Activated CD8-positive, alpha-beta memory T cell treated with anti-CD3 and anti-CD28 coated beads for 36 hours (primary cell): ENCODE results near the gene PJVK. TPM values are rescaled to one million over a fixed set of nuclear protein-coding genes. Genes with fewer than 3 reads are reported as not detected.
"Not testable (repeated sequence)": the region's sequence is repeated elsewhere in the genome, so short reads cannot be mapped to it uniquely, and the experiment has no call there.

ENCODE experiments used
- CTCF ChIA-PET: fragments of 350-600 bp; sonication (Branson Sonifier 250); formaldehyde crosslinking; loops from one replicate; lab custom pipeline; 2021; ENCODE audit warnings: antibody characterized with exemption; lab: Charles Lee
- POLR2A ChIA-PET: fragments of 350-600 bp; sonication (Branson Sonifier 250); formaldehyde crosslinking; loops from one replicate; lab custom pipeline; 2021; ENCODE audit warnings: antibody characterized with exemption; lab: Charles Lee
- total RNA-seq, 2 experiments: library from RNA; stranded (reverse); gene quantifications; one replicate each; pipeline ENCODE4 v1.2.3, GENCODE V29; 2021

Gene PJVK
- total RNA-seq, 2 experiments from 2014 or later = 1.5 to 2.4 TPM

GRCh38 chr2:178425255-178425827 is 25.8 kb upstream of the PJVK start:
- ChIA-PET CTCF (interaction anchor here (0.7 kb wide), 1 partner anchor 128 kb away, joined by 3 read pairs; no protein-coding TSS in a partner anchor), POLR2A (no interaction called here)

- ChIA-PET CTCF (no interaction called here), POLR2A (no interaction called here)
These were observed 24.8 kb upstream of the PJVK start for GRCh38 chr2:178426388-178426787.

GRCh38 chr2:178427458-178427857 is 23.7 kb upstream of the PJVK start:
- CTCF ChIA-PET = no interaction called here
- POLR2A ChIA-PET = no interaction called here

GRCh38 chr2:178428396-178428806 is 22.8 kb upstream of the PJVK start:
- ChIA-PET POLR2A (no interaction called here), CTCF (no interaction called here)

DNA sequence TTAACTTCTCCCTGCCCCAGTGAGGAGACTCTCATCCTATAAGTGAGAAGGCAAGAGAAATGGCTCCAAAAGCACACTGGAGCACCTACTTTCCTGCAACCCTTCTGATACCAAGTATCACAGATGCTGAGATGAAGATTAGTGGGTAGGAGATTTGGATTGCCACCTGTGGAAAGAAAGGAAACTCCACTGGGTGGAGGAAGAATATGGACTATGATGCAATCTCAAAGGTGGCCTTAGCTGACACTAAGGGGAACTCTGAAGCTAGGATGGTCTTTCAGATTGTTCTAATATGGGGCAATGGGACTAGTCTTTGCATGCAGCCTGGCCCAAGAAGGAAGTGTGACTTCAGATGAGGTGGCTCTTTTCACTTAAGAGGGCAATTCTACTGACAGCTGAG is 21.8 kb upstream of the PJVK start:
- POLR2A ChIA-PET = no interaction called here

DNA sequence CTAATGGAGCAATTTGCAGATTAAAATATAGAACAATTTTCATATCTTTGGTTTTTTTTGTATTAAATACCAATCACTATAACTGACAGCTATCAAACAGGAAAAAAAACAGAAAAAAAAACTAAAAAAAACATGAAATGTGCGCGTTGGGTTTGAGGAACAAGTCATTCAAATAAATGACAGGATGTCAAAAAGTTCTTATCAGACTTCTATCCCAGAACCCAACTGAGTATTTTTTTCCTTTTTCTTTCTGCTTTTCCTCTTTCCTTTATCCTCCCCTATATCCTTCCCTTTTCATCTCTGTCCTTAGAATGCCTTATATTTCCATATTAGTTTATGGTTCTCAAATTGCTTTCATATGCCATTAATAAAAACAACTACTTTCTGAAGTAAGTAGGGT is 14.5 kb upstream of the PJVK start:
- ChIA-PET CTCF (no interaction called here), POLR2A (no interaction called here)

More for the DNA sequence above, 21.8 kb upstream of the PJVK start:
- CTCF ChIA-PET = no interaction called here

DNA sequence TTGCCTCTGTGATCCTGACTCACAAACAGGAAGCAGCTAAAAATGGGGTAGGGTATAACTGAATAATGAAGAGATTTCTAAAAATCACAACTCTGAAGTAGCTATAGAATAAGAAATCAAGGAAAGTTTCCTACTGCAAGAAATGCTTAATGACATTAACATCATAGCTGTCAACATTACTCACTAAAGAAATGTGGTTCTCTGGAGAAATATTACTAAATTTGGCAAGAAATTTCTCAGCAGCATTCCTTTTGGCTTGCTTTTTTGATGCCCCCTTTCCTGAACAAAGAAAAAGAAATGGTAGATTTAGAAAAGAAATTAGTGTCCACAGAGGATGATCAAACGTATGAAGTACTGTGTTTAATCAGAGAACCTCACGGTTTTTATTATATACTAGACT is 9.8 kb upstream of the PJVK start:
- ChIA-PET CTCF (interaction anchor here (1.8 kb wide), 1 partner anchor 27 kb away, joined by 6 read pairs; no protein-coding TSS in a partner anchor), POLR2A (no interaction called here)

DNA sequence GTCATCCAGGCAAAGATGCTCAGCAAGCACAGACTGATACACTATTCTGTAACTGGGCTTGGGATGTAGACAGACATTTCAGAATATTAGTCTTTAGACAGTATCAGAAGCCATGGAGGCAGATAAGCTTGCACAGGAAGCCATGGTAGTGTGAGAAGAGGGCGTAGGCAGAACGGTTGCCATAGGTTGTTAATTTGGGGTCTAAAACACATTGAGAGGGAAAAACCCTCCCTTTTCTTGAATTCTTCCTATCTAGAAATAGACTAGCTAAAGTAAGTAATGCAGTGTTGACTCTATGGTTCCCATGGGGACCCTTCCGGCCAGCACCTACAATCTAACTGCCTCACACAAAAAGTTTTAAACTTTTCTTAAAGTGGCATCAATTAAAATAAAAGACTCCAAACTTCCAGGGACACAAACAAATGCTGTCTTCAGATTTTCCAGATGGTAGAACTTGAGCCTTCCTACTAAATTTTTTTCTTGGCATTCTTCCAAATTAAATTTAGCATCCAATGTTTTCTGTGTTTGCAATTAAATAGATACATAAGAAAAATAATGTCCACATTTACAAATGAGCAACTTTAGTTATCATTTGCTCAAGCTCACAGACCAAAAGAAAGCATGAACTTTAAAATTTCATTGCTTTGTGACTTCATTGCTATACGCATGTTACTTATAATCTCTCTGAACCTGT is 2.1 kb upstream of the PJVK start:
- ChIA-PET POLR2A (interaction anchor here (0.9 to 1.1 kb wide), 3 partner anchors 10 to 36 kb away, joined by 3 to 4 read pairs (median 3); no protein-coding TSS in a partner anchor), CTCF (interaction anchor here (1.5 to 2.6 kb wide), 2 partner anchors 34 to 35 kb away, joined by 3 to 9 read pairs; no protein-coding TSS in a partner anchor)

GRCh38 chr2:178449700-178450523 is 1.3 kb upstream of the PJVK start:
- CTCF ChIA-PET = interaction anchor here (1.3 to 2.6 kb wide), 3 partner anchors 35 to 73 kb away, joined by 3 to 9 read pairs (median 7); no protein-coding TSS in a partner anchor
- POLR2A ChIA-PET = interaction anchor here (0.9 to 1.3 kb wide), 4 partner anchors 11 to 80 kb away, joined by 3 to 6 read pairs (median 4); no protein-coding TSS in a partner anchor

DNA sequence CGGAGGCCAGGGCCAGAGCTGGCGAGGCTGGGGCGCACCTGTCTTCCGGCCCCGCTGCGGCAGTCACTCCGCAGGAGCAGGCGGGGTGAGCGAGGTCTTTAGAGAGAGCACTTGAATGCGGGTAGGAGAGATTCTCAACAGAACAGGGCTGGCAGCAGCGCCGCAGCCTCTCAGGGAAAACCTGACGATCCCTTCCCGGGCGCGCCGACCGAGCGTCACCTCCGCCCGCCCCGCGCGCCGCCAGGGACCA is 729 bp upstream of the PJVK start:
- CTCF ChIA-PET = interaction anchor here (1.0 to 2.6 kb wide), 3 partner anchors 36 to 80 kb away, joined by 3 to 9 read pairs (median 7); no protein-coding TSS in a partner anchor

DNA sequence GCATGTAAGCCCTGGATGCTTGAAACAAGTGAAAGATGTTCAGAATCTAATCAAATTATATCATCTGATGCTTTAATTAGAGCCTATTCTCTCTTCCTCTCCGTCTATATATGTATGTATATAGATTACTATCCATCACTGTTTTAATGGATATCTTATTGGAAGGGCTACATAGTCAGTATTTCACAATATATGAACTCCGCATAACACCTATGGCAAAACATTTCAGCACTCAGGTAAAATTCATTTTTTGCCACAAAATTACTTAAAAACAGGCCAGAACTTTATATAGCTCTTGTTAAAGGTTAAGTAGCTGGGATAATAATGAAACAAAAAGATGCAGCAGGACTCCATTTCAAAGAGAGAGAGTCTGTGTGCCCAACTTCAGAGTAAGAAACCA is 1.2 kb downstream of the PJVK start:
- ChIA-PET CTCF (no interaction called here), POLR2A (no interaction called here)

More for the DNA sequence above, 729 bp upstream of the PJVK start:
- POLR2A ChIA-PET = interaction anchor here (1.0 to 1.3 kb wide), 5 partner anchors 35 to 1186 kb away, joined by 3 to 7 read pairs (median 5); partner anchors contain the start of gene NFE2L2

DNA sequence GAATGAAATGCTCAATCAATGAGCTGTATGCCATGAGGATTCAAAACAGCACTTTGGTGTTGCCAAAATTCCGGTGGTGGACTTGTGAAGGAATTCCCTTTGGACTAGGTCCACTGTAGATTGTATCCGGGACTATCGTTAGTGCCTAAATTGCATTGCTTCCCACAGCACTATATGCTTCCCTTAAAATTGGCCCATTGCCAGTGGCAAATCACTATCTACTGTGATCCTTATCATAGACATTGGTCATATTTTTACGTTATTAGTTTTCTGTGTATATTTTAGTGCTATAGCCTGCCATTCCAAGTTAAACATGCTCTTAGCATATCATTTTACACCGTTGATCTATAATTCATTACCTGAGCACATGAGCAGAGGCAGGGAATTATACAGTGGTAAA is 1.7 kb downstream of the PJVK start:
- POLR2A ChIA-PET = no interaction called here
- CTCF ChIA-PET = no interaction called here

GRCh38 chr2:178455947-178456346 is 4.8 kb downstream of the PJVK start:
- CTCF ChIA-PET = no interaction called here
- POLR2A ChIA-PET = no interaction called here

DNA sequence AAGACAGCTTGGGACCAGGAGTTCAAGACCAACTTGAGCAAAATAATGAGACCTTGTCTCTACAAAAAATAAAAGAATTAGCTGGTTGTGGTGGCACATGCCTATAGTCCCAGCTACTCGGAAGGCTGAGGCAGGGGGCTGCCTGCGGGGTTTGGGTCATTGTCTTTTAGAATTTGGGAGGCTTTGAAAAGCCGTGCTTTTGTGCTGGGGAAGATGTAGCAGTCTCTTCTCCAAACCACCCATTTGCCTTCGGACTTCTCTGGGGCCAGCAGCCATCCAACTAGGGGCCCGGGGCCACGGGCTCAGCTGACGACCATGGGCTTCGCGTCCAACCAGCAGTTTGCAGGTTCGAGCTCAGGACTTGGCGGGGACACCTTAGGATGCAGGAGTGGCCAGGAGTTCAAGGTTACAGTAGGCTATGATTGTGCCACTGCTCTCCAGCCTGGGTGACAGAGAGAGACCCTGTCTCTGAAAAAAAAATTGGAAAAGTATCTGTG is 6.3 kb downstream of the PJVK start:
- POLR2A ChIA-PET = no interaction called here

GRCh38 chr2:178469219-178469849 is 18.2 kb downstream of the PJVK start:
- POLR2A ChIA-PET = no interaction called here

More for the DNA sequence above, 6.3 kb downstream of the PJVK start:
- CTCF ChIA-PET = no interaction called here

DNA sequence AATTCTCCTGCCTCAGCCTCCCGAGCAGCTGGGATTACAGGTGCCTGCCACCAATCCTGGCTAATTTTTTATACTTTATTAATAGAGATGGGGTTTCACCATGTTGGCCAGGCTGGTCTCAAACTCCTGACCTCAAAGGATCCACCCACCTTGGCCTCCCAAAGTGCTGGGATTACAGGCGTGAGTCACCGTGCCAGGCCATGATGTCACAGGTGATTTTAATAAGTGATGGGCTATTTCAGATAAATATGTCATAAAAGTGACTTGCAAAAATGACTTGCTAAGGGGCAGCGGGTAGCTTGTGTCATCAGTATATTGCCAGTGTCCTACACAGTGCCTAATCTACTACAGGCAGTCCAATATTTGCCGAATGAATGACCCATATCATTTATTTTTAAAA is 20.1 kb downstream of the PJVK start:
- POLR2A ChIA-PET, CTCF ChIA-PET: not testable (repeated sequence)

More at GRCh38 chr2:178469219-178469849, 18.2 kb downstream of the PJVK start:
- CTCF ChIA-PET = no interaction called here

GRCh38 chr2:178473373-178473772 is 22.2 kb downstream of the PJVK start:
- ChIA-PET POLR2A (no interaction called here), CTCF (no interaction called here)

DNA sequence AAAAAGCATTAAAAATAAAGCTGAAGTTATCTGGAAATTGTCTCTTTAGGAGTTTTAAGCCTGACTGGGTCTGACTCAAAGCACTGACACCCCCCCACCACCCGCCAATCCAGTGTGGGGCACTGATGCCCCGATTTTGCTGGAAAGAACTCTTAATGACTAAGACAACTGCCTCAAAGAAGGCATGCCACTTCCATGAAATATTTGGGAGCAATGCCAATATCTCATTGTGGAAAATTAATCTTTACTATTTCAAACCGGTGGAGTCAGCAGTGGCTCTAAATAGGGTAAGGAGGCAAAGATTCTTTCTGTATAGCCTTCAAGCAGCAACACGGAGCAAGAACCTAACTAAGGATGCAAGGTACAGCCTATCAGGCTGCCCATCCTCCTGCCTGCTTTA is 22.8 kb downstream of the PJVK start:
- POLR2A ChIA-PET = interaction anchor here (0.7 kb wide), 1 partner anchor 33 kb away, joined by 3 read pairs; no protein-coding TSS in a partner anchor

DNA sequence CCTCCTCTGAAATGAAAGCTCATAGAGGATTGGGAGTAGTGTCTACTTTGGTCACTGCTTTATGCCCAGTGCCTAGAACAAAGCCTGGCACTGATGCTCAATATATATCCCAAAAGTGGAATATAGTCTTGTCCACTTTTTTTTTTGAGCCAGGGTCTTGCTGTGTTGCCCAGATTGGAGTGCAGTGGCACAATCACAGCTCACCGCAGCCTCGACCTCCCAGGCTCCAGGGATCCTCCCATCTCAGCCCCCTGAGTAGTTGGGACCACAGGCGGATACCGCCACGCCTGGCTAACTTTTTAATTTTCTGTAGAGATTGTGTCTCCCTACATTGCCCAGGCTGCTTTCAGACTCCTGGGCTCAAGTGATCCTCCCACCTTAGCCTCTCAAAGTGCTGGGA is 23.4 kb downstream of the PJVK start:
- ChIA-PET CTCF (interaction anchor here (0.7 to 1.4 kb wide), 2 partner anchors 16 to 48 kb away, joined by 3 read pairs; no protein-coding TSS in a partner anchor), POLR2A (interaction anchor here (0.7 kb wide), 1 partner anchor 34 kb away, joined by 3 read pairs; no protein-coding TSS in a partner anchor)

More for the DNA sequence above, 22.8 kb downstream of the PJVK start:
- CTCF ChIA-PET = interaction anchor here (1.4 kb wide), 1 partner anchor 48 kb away, joined by 3 read pairs; no protein-coding TSS in a partner anchor
